ENCODE measurements around the gene CDHR1.
"Not testable (repeated sequence)": the region's sequence is repeated elsewhere in the genome, so short reads cannot be mapped to it uniquely, and the experiment has no call there.

CDHR1 gene

GRCh38 chr10:84159076-84159685 lies 35.2 kb upstream of the CDHR1 start:
- no peak for FAIRE-seq

GRCh38 chr10:84160663-84161362 lies 33.5 kb upstream of the CDHR1 start:
- TF ChIP-seq PAX5 (IDR thresholded peaks at IDR 0.05; ENCODE audit: insufficient read depth, low read length, severe bottlenecking) (no peak), POLR2AphosphoS5 (IDR thresholded peaks at IDR 0.05; ENCODE audit: low read depth, low read length) (no peak), POLR2A (IDR thresholded peaks at IDR 0.05; ENCODE audit: low read depth, low read length) (no peak), SPI1 (IDR thresholded peaks at IDR 0.05; ENCODE audit: low read depth, low read length) (no peak), TAF1 (IDR thresholded peaks at IDR 0.05; ENCODE audit: low read depth, low read length) (no peak), POU2F2 (IDR thresholded peaks at IDR 0.05; ENCODE audit: low read depth, low read length) (no peak)
- FAIRE-seq (no peak), DNase-seq (ENCODE audit: insufficient read length, low spot score) (no peak)

More at GRCh38 chr10:84159076-84159685, 35.2 kb upstream of the CDHR1 start:
- no peak for DNase-seq (ENCODE audit: insufficient read length, low spot score)
- TF ChIP-seq POLR2AphosphoS5 (IDR thresholded peaks at IDR 0.05; ENCODE audit: low read depth, low read length) (no peak), SPI1 (IDR thresholded peaks at IDR 0.05; ENCODE audit: low read depth, low read length) (no peak), POU2F2 (IDR thresholded peaks at IDR 0.05; ENCODE audit: low read depth, low read length) (no peak), TAF1 (IDR thresholded peaks at IDR 0.05; ENCODE audit: low read depth, low read length) (no peak), PAX5 (IDR thresholded peaks at IDR 0.05; ENCODE audit: insufficient read depth, low read length, severe bottlenecking) (no peak), POLR2A (IDR thresholded peaks at IDR 0.05; ENCODE audit: low read depth, low read length) (no peak)

GRCh38 chr10:84163996-84164395 lies 30.3 kb upstream of the CDHR1 start:
- no peak for TF ChIP-seq POLR2A (IDR thresholded peaks at IDR 0.05; ENCODE audit: low read depth, low read length)
- TF ChIP-seq POLR2AphosphoS5 (IDR thresholded peaks at IDR 0.05; ENCODE audit: low read depth, low read length): no peak
- TF ChIP-seq PAX5 (IDR thresholded peaks at IDR 0.05; ENCODE audit: insufficient read depth, low read length, severe bottlenecking): no peak
- no peak for TF ChIP-seq POU2F2 (IDR thresholded peaks at IDR 0.05; ENCODE audit: low read depth, low read length)
- no peak for TF ChIP-seq TAF1 (IDR thresholded peaks at IDR 0.05; ENCODE audit: low read depth, low read length)
- TF ChIP-seq SPI1 (IDR thresholded peaks at IDR 0.05; ENCODE audit: low read depth, low read length): no peak
- FAIRE-seq (no peak), DNase-seq (ENCODE audit: insufficient read length, low spot score) (no peak)

- no peak for DNase-seq (ENCODE audit: insufficient read length, low spot score)
- no peak for FAIRE-seq
- TF ChIP-seq TAF1 (IDR thresholded peaks at IDR 0.05; ENCODE audit: low read depth, low read length) (no peak), POLR2AphosphoS5 (IDR thresholded peaks at IDR 0.05; ENCODE audit: low read depth, low read length) (no peak), PAX5 (IDR thresholded peaks at IDR 0.05; ENCODE audit: insufficient read depth, low read length, severe bottlenecking) (no peak), POU2F2 (IDR thresholded peaks at IDR 0.05; ENCODE audit: low read depth, low read length) (no peak), SPI1 (IDR thresholded peaks at IDR 0.05; ENCODE audit: low read depth, low read length) (no peak), POLR2A (IDR thresholded peaks at IDR 0.05; ENCODE audit: low read depth, low read length) (no peak)
These were observed 29.9 kb upstream of the CDHR1 start for GRCh38 chr10:84164442-84164841.

- FAIRE-seq (peak; percentile 55), DNase-seq (ENCODE audit: insufficient read length, low spot score) (no peak)
- TF ChIP-seq POLR2AphosphoS5 (IDR thresholded peaks at IDR 0.05; ENCODE audit: low read depth, low read length): no peak
- TF ChIP-seq POU2F2 (IDR thresholded peaks at IDR 0.05; ENCODE audit: low read depth, low read length): peak; percentile 60; the same call in 1 of the 2 replicates
These were observed 27.6 kb upstream of the CDHR1 start for GRCh38 chr10:84166620-84167288.

GRCh38 chr10:84167289-84167653 lies 27.1 kb upstream of the CDHR1 start:
- not testable (repeated sequence) for DNase-seq (ENCODE audit: insufficient read length, low spot score); FAIRE-seq

- not testable (repeated sequence) for DNase-seq (ENCODE audit: insufficient read length, low spot score)
These were observed 26.0 kb upstream of the CDHR1 start for GRCh38 chr10:84168382-84168781.

GRCh38 chr10:84171237-84171636 lies 23.1 kb upstream of the CDHR1 start:
- DNase-seq (ENCODE audit: insufficient read length, low spot score): not testable (repeated sequence)
- peak; percentile 63 for FAIRE-seq

More at GRCh38 chr10:84168382-84168781, 26.0 kb upstream of the CDHR1 start:
- not testable (repeated sequence) for FAIRE-seq

GRCh38 chr10:84171700-84172466 lies 22.5 kb upstream of the CDHR1 start:
- TF ChIP-seq POLR2A (IDR thresholded peaks at IDR 0.05; ENCODE audit: low read depth, low read length) (0 out of 2 replicates have a peak, but pooled peaks have one; percentile 32), SPI1 (IDR thresholded peaks at IDR 0.05; ENCODE audit: low read depth, low read length) (peak; percentile 26; the same call in 1 of the 2 replicates)
- FAIRE-seq: peak; percentile 72

More at GRCh38 chr10:84171700-84172466, 22.5 kb upstream of the CDHR1 start:
- DNase-seq (ENCODE audit: insufficient read length, low spot score): not testable (repeated sequence)

Data from GM12891 (cell line).